ENCODE measurements around the gene ICA1. TPM values are rescaled to one million over a fixed set of nuclear protein-coding genes. Genes with fewer than 3 reads are reported as not detected.

The ICA1 gene
- total and polyA plus RNA-seq, 2 of the 13 experiments (the other 11 are each of a cell fraction or from before 2014, with no cell fraction given): 0.29 TPM; not detected in 1

DNA sequence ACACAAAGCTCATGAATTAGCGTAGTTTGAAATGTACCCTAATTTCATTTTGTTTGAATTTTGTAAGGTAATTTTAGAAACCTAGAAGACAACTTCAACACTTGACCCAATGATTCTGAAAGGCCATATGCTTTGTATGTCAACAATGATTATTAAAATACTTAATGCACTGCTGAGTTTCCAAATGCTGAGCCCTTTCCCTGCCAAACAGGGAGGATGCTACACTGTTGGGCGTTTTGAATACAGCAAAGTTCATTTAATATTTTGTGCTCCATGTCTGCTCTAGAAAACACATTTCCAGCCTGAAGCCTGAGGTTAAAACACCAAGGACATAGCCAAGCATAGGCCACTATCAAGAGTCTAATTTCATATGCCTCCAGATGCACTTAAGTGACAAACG lies 99.8 kb downstream of the ICA1 start:
- in situ Hi-C loops (cut with HindIII; ENCODE audit: extremely low pct_ligation_motif_present, low pct_unique_long_range_greater_than_20kb): no loop called here
- POLR2A ChIA-PET: no interaction called here
- Histone ChIP-seq H3K4me2 (ENCODE audit: low read depth, low read length) (no peak overlapping the region), H3K36me3 (replicated peaks in 1 of 2; ENCODE audit: control insufficient read depth in 1 of 2, insufficient read depth in 2 of 2, low read length in 2 of 2) (no peaks in the 10 kb centered on the region), H3K4me1 (ENCODE audit: insufficient read depth, low read length) (no peaks in the 10 kb centered on the region), H3K79me2 (ENCODE audit: insufficient read depth, low read length) (no peaks in the 10 kb centered on the region), H3K27ac (ENCODE audit: extremely low read length, insufficient read depth, low read length) (no peak overlapping the region), H3K27me3 (ENCODE audit: control insufficient read depth in 1 of 2, insufficient read depth in 2 of 2, low read length in 2 of 2) (no peaks in the 10 kb centered on the region), H3K4me3 (replicated peaks in 1 of 3; ENCODE audit: insufficient read depth in 1 of 3, low read depth in 2 of 3, low read length in 3 of 3) (no peak overlapping the region), H3K9ac (ENCODE audit: insufficient read depth, low read depth, low read length) (no peak overlapping the region), H2AFZ (ENCODE audit: low read length) (no peak overlapping the region), H4K20me1 (ENCODE audit: insufficient read depth, low read length) (no peaks in the 10 kb centered on the region), H3K9me3 (ENCODE audit: low read length) (no peaks in the 10 kb centered on the region)
- intact Hi-C loops (cut with micrococcal nuclease; ENCODE audit: unreplicated experiment): no loop called here
- no peak for DNase-seq (ENCODE audit: low spot score)
- ATAC-seq: no peak
- no peak for FAIRE-seq
- BruUV-seq (replicated peaks): no TSS peak
- WGBS (ENCODE audit: low lambda C conversion rate): 32% methylated on average over 3 of the region's 3 CpGs
- CTCF ChIA-PET (ENCODE audit: low intra/inter-chr PET ratio, low total read pairs): no interaction called here
- TF ChIP-seq BRD4 (CRISPR knock-in tag; IDR thresholded peaks at IDR 0.05) (no peak), EEA1 (CRISPR knock-in tag; IDR thresholded peaks at IDR 0.05; ENCODE audit: borderline replicate concordance) (no peak), SAP130 (CRISPR knock-in tag; IDR thresholded peaks at IDR 0.05; ENCODE audit: low read depth) (no peak), TCF7L2 (IDR thresholded peaks at IDR 0.05; ENCODE audit: low read depth, low read length) (no peak), HINFP (CRISPR knock-in tag; IDR thresholded peaks at IDR 0.05; ENCODE audit: low read depth) (no peak), MEF2D (CRISPR knock-in tag; IDR thresholded peaks at IDR 0.05) (no peak), ZNF547 (CRISPR knock-in tag; IDR thresholded peaks at IDR 0.05) (no peak), ZNF12 (CRISPR knock-in tag; IDR thresholded peaks at IDR 0.05) (no peak), ZNF672 (CRISPR knock-in tag; IDR thresholded peaks at IDR 0.05) (no peak), IKZF1 (IDR thresholded peaks at IDR 0.05) (no peak), JUND (CRISPR knock-in tag; IDR thresholded peaks at IDR 0.05) (no peak), ZNF816 (CRISPR knock-in tag; IDR thresholded peaks at IDR 0.05; ENCODE audit: borderline replicate concordance) (no peak), DNMT3B (CRISPR knock-in tag; conservative IDR thresholded peaks at IDR 0.05) (no peak)
- TF ChIP-seq, protein P1, sequence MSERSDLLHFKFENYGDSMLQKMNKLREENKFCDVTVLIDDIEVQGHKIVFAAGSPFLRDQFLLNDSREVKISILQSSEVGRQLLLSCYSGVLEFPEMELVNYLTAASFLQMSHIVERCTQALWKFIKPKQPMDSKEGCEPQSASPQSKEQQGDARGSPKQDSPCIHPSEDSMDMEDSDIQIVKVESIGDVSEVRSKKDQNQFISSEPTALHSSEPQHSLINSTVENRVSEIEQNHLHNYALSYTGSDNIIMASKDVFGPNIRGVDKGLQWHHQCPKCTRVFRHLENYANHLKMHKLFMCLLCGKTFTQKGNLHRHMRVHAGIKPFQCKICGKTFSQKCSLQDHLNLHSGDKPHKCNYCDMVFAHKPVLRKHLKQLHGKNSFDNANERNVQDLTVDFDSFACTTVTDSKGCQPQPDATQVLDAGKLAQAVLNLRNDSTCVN (CRISPR knock-in tag; IDR thresholded peaks at IDR 0.05; ENCODE audit: borderline replicate concordance): no peak
- TF ChIP-seq, protein P2, sequence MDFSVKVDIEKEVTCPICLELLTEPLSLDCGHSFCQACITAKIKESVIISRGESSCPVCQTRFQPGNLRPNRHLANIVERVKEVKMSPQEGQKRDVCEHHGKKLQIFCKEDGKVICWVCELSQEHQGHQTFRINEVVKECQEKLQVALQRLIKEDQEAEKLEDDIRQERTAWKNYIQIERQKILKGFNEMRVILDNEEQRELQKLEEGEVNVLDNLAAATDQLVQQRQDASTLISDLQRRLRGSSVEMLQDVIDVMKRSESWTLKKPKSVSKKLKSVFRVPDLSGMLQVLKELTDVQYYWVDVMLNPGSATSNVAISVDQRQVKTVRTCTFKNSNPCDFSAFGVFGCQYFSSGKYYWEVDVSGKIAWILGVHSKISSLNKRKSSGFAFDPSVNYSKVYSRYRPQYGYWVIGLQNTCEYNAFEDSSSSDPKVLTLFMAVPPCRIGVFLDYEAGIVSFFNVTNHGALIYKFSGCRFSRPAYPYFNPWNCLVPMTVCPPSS (IDR thresholded peaks at IDR 0.05): no peak
- TF ChIP-seq, protein P3, sequence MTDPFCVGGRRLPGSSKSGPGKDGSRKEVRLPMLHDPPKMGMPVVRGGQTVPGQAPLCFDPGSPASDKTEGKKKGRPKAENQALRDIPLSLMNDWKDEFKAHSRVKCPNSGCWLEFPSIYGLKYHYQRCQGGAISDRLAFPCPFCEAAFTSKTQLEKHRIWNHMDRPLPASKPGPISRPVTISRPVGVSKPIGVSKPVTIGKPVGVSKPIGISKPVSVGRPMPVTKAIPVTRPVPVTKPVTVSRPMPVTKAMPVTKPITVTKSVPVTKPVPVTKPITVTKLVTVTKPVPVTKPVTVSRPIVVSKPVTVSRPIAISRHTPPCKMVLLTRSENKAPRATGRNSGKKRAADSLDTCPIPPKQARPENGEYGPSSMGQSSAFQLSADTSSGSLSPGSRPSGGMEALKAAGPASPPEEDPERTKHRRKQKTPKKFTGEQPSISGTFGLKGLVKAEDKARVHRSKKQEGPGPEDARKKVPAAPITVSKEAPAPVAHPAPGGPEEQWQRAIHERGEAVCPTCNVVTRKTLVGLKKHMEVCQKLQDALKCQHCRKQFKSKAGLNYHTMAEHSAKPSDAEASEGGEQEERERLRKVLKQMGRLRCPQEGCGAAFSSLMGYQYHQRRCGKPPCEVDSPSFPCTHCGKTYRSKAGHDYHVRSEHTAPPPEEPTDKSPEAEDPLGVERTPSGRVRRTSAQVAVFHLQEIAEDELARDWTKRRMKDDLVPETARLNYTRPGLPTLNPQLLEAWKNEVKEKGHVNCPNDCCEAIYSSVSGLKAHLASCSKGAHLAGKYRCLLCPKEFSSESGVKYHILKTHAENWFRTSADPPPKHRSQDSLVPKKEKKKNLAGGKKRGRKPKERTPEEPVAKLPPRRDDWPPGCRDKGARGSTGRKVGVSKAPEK (CRISPR knock-in tag; IDR thresholded peaks at IDR 0.05; ENCODE audit: borderline replicate concordance): no peak
- TF ChIP-seq, protein P4, sequence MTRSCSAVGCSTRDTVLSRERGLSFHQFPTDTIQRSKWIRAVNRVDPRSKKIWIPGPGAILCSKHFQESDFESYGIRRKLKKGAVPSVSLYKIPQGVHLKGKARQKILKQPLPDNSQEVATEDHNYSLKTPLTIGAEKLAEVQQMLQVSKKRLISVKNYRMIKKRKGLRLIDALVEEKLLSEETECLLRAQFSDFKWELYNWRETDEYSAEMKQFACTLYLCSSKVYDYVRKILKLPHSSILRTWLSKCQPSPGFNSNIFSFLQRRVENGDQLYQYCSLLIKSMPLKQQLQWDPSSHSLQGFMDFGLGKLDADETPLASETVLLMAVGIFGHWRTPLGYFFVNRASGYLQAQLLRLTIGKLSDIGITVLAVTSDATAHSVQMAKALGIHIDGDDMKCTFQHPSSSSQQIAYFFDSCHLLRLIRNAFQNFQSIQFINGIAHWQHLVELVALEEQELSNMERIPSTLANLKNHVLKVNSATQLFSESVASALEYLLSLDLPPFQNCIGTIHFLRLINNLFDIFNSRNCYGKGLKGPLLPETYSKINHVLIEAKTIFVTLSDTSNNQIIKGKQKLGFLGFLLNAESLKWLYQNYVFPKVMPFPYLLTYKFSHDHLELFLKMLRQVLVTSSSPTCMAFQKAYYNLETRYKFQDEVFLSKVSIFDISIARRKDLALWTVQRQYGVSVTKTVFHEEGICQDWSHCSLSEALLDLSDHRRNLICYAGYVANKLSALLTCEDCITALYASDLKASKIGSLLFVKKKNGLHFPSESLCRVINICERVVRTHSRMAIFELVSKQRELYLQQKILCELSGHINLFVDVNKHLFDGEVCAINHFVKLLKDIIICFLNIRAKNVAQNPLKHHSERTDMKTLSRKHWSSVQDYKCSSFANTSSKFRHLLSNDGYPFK (CRISPR knock-in tag; IDR thresholded peaks at IDR 0.05; ENCODE audit: borderline replicate concordance): no peak
